ENCODE measurements around the gene POMZP3.
"Not testable (repeated sequence)": the region's sequence is repeated elsewhere in the genome, so short reads cannot be mapped to it uniquely, and the experiment has no call there.

DNA sequence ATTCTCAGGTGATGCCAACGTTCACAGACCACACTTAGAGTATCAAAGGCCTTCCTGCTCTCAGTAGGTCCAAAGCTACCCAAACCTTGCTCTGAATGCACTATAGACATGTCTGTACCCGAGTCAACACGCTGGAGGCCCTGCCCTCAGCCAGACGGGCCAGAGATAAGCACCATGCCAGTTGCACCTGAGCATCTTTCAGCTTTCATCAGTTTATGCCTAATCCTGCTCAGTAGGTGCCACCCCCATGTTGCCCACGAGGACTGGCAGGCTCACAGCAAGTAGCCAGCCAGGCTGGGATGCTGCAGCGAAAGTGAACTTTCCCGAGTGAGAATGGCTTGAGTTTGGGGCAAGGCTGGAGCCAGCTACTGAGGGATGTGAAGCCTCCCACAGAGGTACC is 18.6 kb downstream of the POMZP3 start:
- TF ChIP-seq, protein P1, sequence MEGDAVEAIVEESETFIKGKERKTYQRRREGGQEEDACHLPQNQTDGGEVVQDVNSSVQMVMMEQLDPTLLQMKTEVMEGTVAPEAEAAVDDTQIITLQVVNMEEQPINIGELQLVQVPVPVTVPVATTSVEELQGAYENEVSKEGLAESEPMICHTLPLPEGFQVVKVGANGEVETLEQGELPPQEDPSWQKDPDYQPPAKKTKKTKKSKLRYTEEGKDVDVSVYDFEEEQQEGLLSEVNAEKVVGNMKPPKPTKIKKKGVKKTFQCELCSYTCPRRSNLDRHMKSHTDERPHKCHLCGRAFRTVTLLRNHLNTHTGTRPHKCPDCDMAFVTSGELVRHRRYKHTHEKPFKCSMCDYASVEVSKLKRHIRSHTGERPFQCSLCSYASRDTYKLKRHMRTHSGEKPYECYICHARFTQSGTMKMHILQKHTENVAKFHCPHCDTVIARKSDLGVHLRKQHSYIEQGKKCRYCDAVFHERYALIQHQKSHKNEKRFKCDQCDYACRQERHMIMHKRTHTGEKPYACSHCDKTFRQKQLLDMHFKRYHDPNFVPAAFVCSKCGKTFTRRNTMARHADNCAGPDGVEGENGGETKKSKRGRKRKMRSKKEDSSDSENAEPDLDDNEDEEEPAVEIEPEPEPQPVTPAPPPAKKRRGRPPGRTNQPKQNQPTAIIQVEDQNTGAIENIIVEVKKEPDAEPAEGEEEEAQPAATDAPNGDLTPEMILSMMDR (IDR thresholded peaks at IDR 0.05; ENCODE audit: insufficient read depth, low read length, poor library complexity, severe bottlenecking) = not testable (repeated sequence)
- TF ChIP-seq EZH2phosphoT487 (conservative IDR thresholded peaks at IDR 0.05; ENCODE audit: low read length) = not testable (repeated sequence)

Measured in SU-DHL-6 (cell line).